Glomerular endothelial cell (primary cell): Measurements from ENCODE around the gene GPR157. TPM values are rescaled to one million over a fixed set of nuclear protein-coding genes. Genes with fewer than 3 reads are reported as not detected.
"Not testable (repeated sequence)": the region's sequence is repeated elsewhere in the genome, so short reads cannot be mapped to it uniquely, and the experiment has no call there.

Experiments used
- DNase-seq: peaks from one replicate; pipeline ENCODE4 v3.0.0-alpha.2; 2011; ENCODE audit warnings: low read depth, low spot score; ENCODE audit errors: extremely low read depth
- total RNA-seq: library from RNA; depleted of rRNA; stranded (reverse); fragments of >200 nt; gene quantifications from 2 replicates; pipeline ENCODE4 v1.2.3, GENCODE V29; 2015

Gene GPR157
- 1.8 and 3.4 TPM in 2 replicates for total RNA-seq

DNA sequence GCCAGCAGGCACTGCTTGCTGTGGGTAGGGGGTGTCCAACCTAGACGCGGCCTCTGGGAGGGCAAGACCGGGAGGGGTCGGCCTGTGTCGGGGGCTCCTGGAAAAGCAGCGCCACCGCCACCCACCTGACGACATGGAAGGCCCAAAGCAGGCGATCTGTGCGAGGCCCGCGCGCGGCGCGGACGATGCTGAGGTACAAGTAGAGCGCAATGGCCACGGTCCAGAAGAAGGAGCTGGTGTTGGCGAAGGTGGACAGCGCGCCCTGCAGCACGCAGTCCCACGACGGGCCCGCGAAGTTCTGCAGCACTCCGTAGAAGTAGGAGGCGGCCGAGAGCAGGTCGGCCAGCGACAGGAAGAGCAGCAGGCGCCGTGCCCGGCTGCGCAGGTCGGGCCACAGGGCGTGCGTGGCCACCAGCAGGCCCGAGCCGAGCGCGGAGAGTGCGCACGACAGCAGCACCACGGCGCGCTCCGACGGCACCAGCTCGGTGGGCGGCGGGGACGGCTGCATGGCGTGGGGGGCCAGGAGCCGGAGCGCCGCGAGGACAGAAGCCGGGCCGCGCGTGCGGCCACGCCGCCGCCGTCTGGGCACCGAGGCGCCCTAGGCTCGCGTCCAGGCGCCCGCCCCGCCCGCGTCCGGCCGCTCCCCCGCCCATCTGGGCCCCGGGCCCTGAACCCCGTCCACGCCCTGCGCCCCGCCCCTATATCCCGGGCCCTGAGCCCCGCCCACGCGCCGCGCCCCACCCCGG, at the start of gene GPR157:
Gene GPR157 (minus strand): TSS at position 583 of the 746 bp plus-strand sequence. CDS start 75 bp downstream, at position 508.
- no peak for DNase-seq

DNA sequence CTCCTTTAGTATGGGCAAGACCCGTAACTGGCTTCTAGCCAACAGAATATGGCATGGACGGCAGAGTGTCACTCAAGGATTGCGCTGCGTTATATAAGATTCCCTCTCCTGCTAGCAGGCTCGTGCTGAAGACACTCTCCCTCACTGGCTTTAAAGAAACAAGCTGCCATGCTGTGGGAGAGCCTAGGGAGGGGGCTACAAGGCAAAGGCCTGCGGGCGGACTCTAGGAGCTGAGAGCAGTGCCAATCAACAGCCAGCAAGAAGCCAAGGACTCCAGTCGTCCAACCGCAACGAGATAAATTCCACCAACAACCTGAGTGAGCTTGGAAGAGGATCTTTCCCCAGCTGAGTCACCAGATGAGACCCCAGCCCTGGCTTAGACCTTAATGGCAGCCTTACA, 45.9 kb upstream of the GPR157 start:
- DNase-seq: no peak

- no peak for DNase-seq
Measured at GRCh38 chr1:9174243-9174642, 45.3 kb upstream of the GPR157 start.

GRCh38 chr1:9169601-9170137, 40.8 kb upstream of the GPR157 start:
- no peak for DNase-seq

- no peak for DNase-seq
Measured at GRCh38 chr1:9167638-9168037, 38.7 kb upstream of the GPR157 start.

- DNase-seq: peak; percentile 58
Measured at GRCh38 chr1:9166289-9167235, 37.7 kb upstream of the GPR157 start.

DNA sequence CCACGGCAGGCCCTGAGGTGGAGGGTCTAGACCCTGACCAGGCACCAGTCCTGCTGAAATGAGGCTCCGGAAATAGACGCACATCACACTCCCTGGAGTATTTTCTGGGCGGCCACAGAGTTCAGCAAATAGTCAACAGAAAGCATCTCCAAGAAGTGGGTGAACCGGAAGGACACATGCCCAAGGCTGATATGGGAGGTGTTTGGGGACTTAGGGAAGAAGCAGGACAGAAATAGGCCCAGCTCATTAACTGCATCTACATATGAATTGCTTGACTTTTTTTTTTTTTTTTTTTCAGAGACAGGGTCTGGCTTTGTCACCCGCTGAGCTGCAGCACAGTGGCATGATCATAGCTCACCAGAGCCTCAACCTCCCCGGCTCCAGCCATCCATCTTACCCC, 36.5 kb upstream of the GPR157 start:
- DNase-seq: no peak

DNA sequence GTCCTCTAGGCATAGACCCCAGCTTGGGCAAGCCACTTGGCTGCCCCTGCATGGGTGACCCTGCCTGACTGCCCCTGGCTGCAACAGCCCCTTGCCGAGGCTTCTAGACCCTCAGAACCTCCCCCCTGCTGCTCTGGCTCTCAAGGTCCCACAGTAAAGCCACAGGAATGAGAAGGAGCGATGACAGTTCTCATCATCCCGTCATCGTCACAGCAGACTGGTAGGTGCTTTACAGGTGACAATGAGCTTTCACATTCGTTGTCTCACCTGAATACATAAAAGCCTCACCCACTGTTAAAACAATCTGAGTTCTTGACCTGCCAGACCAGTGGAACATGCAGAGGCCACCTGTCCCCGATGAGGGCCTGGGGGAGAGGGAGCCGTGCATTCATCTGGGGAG, 36.0 kb upstream of the GPR157 start:
- DNase-seq: no peak

DNA sequence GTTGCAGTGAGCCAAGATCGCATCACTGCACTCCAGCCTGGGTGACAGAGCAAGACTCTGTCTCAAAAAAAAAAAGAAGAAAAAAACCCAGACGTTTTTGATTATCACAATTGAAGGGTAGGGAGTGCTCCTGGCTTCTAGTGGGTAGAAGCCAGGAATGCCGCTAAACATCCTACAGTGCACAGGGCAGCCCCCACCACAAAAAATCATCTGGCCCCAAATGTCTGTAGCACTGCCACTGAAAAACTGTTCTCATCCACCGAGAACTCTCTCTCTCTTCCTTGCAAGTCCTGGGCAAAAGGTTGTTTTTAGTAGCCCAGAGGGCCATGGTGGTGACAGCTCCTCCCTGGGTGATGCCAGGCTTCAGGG, 35.6 kb upstream of the GPR157 start:
- no peak for DNase-seq

DNA sequence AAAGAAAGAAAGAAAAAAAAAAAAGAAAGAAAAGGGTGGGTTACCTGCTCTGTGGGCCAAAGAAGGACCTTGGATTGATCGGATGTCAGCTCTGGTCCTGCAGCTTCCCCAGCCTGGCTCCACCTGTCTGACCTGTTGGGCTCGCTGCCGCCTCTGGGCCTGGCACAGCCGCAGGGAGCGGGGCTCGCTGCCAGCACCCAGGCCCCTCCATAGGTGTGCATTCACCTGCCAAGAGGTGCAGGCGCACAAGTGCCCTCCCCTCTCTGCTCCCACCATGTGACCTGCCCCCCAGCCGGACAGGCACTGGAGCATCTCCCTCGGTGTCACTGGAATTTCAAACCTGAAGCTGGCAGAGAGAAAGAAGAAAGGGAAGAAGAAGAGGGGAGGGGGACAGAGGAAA, 33.1 kb upstream of the GPR157 start:
- DNase-seq: no peak

DNA sequence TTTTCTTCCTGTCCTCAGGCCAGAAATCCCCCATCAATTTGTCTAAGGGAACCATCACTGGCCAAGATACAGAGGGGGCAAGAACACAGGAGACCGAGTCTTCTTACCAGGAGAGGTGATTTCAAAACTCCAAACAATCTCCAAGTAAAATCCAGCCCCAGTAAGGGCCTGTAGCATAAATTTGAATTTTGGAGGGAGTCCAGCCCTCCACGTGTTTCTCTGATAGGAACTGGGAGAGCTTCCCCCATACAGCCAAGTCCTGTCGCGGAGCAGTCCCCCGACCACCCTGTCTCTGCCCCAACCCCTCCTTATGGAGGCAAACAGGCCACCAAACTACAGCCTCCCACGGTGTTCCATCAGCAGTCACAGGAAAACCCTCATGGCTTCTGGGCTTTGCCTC, 32.4 kb upstream of the GPR157 start:
- no peak for DNase-seq

- no peak for DNase-seq
Measured at GRCh38 chr1:9160079-9160717, 31.3 kb upstream of the GPR157 start.

- no peak for DNase-seq
Measured at GRCh38 chr1:9155879-9156278, 27.0 kb upstream of the GPR157 start.

- not testable (repeated sequence) for DNase-seq
Measured at GRCh38 chr1:9155405-9155804, 26.5 kb upstream of the GPR157 start.

GRCh38 chr1:9153152-9153551, 24.2 kb upstream of the GPR157 start:
- DNase-seq: no peak

- DNase-seq: no peak
Measured at GRCh38 chr1:9152535-9152934, 23.6 kb upstream of the GPR157 start.

DNA sequence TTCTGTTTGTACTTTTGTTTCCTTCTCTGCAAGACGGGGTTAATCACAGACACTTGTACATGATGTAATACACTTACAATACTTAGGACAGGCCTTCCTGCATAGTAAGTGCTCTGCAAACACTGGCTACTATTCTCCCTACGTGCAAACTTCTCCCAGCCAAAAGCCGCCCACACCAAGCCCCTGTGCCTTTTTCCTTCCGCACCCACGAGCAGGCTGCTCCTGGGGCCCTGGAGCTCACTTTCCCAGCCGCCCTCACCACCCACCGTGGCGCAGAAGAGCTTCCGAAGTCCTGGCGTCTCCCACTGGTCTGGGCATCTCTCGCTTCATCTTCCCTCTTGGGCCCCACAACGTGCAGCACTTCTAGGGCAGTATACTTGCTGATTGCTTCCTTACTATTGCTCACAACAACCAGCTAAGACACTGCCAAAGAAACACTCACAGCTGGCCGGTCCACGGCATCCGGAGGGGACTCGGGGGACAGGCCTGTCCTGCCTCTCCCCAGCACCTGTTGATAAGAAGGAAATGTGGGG, 22.5 kb upstream of the GPR157 start:
- DNase-seq: no peak

- DNase-seq: no peak
Measured at GRCh38 chr1:9150582-9151327, 21.9 kb upstream of the GPR157 start.

GRCh38 chr1:9149837-9150581, 21.1 kb upstream of the GPR157 start:
- DNase-seq: no peak
